Mucosa of descending colon (tissue), 3 donors: ENCODE data around the gene ARL2. TPM values are rescaled to one million over a fixed set of nuclear protein-coding genes. Genes with fewer than 3 reads are reported as not detected.
A peak's percentile ranks its signal among the peaks of the same experiment; 100 is the strongest.
"Not testable (repeated sequence)": the region's sequence is repeated elsewhere in the genome, so short reads cannot be mapped to it uniquely, and the experiment has no call there.

Experiments
- ATAC-seq: fragments of 200-7000 bp; cut with Tn5 transposase; one replicate; pipeline ENCODE4 v1.9.1; 2020; ENCODE audit warnings: mild to moderate bottlenecking, moderate library complexity
- DNase-seq, 3 donors: peaks; one replicate each; pipeline ENCODE4 v3.0.0-alpha.2; 2020
- H3K36me3 ChIP-seq: fragments of 200-600 bp; one replicate; pipeline ENCODE4 v1.8.0; 2021; ENCODE audit warnings: low read depth, mild to moderate bottlenecking
- H3K4me1 ChIP-seq: fragments of 200-600 bp; one replicate; pipeline ENCODE4 v1.8.0; 2021; ENCODE audit warnings: low read depth, mild to moderate bottlenecking
- H3K4me3 ChIP-seq: fragments of 200-600 bp; one replicate; pipeline ENCODE4 v1.8.0; 2021; ENCODE audit warnings: mild to moderate bottlenecking
- H3K9me3 ChIP-seq: fragments of 200-600 bp; one replicate; pipeline ENCODE4 v1.8.0; 2021; ENCODE audit warnings: mild to moderate bottlenecking
- CTCF ChIP-seq: fragments of 200-600 bp; IDR thresholded peaks from one replicate; pipeline ENCODE4 v1.8.0; 2022; ENCODE audit warnings: antibody characterized with exemption, mild to moderate bottlenecking
- intact Hi-C, 2 donors: fragments of 100-400 bp; cut with DNase I in 1 of 2; cut with micrococcal nuclease in 1 of 2; formaldehyde crosslinking; loops; one replicate each; pipeline versions ENCODE4 v1.11.0 to v1.11.1; 2022; cut with DNase I, micrococcal nuclease
- total RNA-seq, 3 donors: library from RNA; stranded (reverse); fragmentation: NEBNext Ultra II Directional in 2 of 3; extraction: Animal tissue kit (Norgen Biotek cat#: 25700) in 2 of 3; gene quantifications; one replicate each; pipeline versions ENCODE4 v1.2.1 to v1.2.4, GENCODE V29; 2021 to 2023
- donor health status: DM: no; HTN: no; CAD: no; lungs with moderate emphysema.
- donor health status: DM: no; HTN: no; CAD: no.
- donor health status: DM: no; HTN: yes; CAD: no.

ARL2 gene
- total RNA-seq, 3 donors from 2014 or later = 70.1 to 90.6 (median 71.4) TPM

DNA sequence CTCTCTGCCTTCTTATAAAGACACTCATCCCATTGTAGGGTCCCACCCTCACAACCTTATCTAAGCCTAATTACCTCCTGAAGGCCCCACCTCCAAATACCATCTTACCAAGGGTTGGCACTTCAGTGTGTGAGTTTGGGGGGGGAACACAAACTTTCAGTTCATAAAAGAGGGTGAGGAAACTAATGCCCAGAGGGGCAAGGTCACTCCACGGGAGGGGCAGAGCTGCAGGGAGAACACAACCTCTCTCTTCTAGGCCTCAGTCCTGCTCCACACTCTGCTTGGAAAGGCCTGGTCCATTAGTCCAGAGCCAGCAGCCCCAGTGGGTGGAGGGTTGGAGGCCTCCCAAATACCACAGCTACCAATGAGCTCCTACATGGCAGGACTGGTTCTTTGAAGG, 14.5 kb upstream of the ARL2 start:
- peaks cover 33% of the 10 kb centered on the region for H3K4me1 ChIP-seq
- ATAC-seq (peak; percentile 39), DNase-seq (peak; percentile 62 to 71 (median 69))
- no peaks in the 10 kb centered on the region for H3K36me3 ChIP-seq
- no peaks in the 10 kb centered on the region for H3K9me3 ChIP-seq
- intact Hi-C loops = no loop called here
- no peak for TF ChIP-seq CTCF
- H3K4me3 ChIP-seq = no peak overlapping the region

- H3K4me3 ChIP-seq = no peak overlapping the region
- no peak for TF ChIP-seq CTCF
- H3K36me3 ChIP-seq = no peaks in the 10 kb centered on the region
- intact Hi-C loops = no loop called here
- H3K4me1 ChIP-seq = peaks cover 23% of the 10 kb centered on the region
- DNase-seq = peak in 1 of 3 donors; percentile 18
- no peak for ATAC-seq
- no peaks in the 10 kb centered on the region for H3K9me3 ChIP-seq
These were observed 11.3 kb upstream of the ARL2 start for GRCh38 chr11:65002706-65003105.

DNA sequence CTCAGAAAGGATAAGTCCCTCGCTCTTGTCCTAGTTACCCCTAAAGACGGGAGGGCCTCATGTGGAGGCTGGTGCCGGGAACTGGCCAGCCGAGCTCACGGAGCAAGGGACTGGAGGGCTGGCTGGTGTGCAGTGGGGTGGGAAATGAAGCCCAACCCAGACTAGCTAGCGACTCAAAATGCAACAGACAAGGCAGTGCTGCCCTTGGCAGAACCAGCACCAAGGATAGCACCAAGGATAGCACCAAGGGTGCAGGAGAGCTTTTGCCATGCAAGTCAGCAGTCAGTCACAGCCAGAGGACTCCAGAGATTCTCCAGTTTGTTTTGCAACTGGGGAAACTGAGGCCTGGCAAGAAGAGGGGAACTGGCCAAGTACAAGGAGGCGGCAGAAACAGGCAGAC, 10.7 kb upstream of the ARL2 start:
- TF ChIP-seq CTCF = no peak
- no peak for ATAC-seq

DNA sequence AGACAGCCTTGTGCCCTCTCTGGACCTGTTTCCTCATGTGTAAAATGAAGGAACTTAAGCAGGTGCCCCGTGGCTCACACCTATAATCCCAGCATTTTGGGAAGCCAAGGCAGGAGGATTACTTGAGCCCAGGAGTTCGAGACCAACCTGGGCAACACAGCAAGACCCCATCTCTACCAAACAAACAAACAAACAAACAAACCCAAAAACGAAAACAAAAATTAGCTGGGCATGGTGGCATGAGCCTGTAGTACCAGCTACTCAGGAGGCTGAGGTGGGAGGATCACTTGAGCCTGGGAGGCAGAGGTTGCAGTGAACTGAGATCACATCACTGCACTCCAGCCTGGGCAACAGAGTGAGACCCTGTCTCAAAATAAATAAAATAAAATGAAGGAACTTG, 10.0 kb upstream of the ARL2 start:
- H3K4me1 ChIP-seq = peaks cover 13% of the 10 kb centered on the region
- H3K36me3 ChIP-seq, ATAC-seq, DNase-seq, H3K9me3 ChIP-seq, intact Hi-C loops, H3K4me3 ChIP-seq: not testable (repeated sequence)

More for the DNA sequence above, 10.7 kb upstream of the ARL2 start:
- Histone ChIP-seq H3K4me1 (peaks cover 17% of the 10 kb centered on the region), H3K4me3 (no peak overlapping the region), H3K36me3 (no peaks in the 10 kb centered on the region), H3K9me3 (no peaks in the 10 kb centered on the region)
- intact Hi-C loops = no loop called here
- DNase-seq = peak in 1 of 3 donors; percentile 9

- no peak overlapping the region for H3K4me3 ChIP-seq
- TF ChIP-seq CTCF = no peak
- H3K9me3 ChIP-seq = no peaks in the 10 kb centered on the region
- no peaks in the 10 kb centered on the region for H3K36me3 ChIP-seq
- intact Hi-C loops = no loop called here
- no peak for DNase-seq
- peaks cover 4% of the 10 kb centered on the region for H3K4me1 ChIP-seq
- ATAC-seq = no peak
These were observed 5.9 kb upstream of the ARL2 start for GRCh38 chr11:65008016-65008415.

- ATAC-seq (no peak), DNase-seq (no peak)
- Histone ChIP-seq H3K4me3 (no peak overlapping the region), H3K4me1 (peaks cover 6% of the 10 kb centered on the region), H3K9me3 (no peaks in the 10 kb centered on the region), H3K36me3 (no peaks in the 10 kb centered on the region)
- intact Hi-C loops = no loop called here
- TF ChIP-seq CTCF = no peak
These were observed 5.1 kb upstream of the ARL2 start for GRCh38 chr11:65008873-65009272.
